Stimulated activated CD8-positive, alpha-beta memory T cell treated with anti-CD3 and anti-CD28 coated beads, Interleukin-4, amount 100 ng/mL, for 24 hours (primary cell): ENCODE data around the gene IFNL2.
"Not testable (repeated sequence)": the region's sequence is repeated elsewhere in the genome, so short reads cannot be mapped to it uniquely, and the experiment has no call there.

Experiments used
- DNase-seq: peaks from one replicate; pipeline ENCODE4 v3.0.0-alpha.2; 2020; ENCODE audit warnings: low read depth

IFNL2 gene

GRCh38 chr19:39297931-39298634 is 29.9 kb downstream of the IFNL2 start:
- DNase-seq = peak; percentile 47

- DNase-seq = no peak
Observed at GRCh38 chr19:39299404-39299803, 31.2 kb downstream of the IFNL2 start.

DNA sequence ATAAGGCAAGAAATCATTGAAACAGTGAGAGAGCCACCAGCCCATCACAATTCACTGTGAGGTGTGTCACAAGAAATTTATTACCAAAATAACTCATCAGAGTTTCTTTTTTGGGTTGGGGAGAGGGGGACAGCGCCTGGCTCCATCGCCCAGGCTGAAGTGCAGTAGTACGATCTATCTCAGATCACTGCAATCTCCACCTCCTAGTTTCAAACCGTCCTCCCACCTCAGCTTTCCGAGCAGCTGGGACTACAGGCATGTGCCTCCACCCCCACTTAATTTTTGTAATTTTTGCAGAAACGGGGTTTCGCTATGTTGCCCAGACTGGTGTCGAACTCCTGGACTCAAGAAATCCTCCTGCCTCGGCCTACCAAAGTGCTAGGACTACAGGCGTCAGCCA is 31.6 kb downstream of the IFNL2 start:
- DNase-seq = no peak

DNA sequence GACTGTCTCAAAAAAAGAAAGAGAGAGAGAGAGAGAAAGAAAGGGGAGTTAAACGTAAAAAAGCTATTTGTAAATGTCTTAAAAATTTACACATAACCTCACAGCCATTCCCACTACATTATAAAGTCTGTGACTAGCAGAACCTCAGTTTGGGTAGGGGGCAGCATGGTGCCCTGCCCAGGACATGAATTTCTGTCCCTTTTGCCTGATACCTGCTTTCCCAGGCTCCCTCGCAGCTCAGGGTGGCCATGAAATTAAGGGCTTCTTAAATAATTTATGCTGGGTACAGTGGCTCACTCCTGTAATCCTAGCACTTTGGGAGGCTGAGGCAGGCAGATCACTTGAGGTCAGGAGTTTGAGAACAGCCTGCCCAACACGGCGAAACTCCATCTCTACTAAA is 32.8 kb downstream of the IFNL2 start:
- DNase-seq = no peak

DNA sequence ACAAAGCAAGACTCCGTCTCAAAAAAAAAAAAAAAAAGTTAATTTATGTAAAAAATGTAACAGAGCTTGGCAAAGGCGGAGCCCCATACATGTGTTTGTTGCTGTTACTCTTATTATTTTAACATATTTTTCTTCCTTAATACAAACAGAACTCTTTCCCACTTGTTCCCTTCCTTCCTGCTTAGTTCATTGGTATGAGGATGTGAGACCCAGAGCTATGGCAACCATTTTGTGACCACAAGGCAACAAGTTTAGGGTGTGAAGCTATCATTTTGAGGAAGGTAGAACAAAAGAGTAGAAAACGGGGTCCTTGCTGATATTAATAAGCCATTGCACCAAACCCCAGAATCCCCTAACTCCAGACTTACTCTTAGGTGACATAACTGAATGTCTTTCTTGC is 33.4 kb downstream of the IFNL2 start:
- no peak for DNase-seq

- no peak for DNase-seq
Observed at GRCh38 chr19:39303373-39304184, 35.4 kb downstream of the IFNL2 start.

- no peak for DNase-seq
Observed at GRCh38 chr19:39304185-39304513, 36.0 kb downstream of the IFNL2 start.

DNA sequence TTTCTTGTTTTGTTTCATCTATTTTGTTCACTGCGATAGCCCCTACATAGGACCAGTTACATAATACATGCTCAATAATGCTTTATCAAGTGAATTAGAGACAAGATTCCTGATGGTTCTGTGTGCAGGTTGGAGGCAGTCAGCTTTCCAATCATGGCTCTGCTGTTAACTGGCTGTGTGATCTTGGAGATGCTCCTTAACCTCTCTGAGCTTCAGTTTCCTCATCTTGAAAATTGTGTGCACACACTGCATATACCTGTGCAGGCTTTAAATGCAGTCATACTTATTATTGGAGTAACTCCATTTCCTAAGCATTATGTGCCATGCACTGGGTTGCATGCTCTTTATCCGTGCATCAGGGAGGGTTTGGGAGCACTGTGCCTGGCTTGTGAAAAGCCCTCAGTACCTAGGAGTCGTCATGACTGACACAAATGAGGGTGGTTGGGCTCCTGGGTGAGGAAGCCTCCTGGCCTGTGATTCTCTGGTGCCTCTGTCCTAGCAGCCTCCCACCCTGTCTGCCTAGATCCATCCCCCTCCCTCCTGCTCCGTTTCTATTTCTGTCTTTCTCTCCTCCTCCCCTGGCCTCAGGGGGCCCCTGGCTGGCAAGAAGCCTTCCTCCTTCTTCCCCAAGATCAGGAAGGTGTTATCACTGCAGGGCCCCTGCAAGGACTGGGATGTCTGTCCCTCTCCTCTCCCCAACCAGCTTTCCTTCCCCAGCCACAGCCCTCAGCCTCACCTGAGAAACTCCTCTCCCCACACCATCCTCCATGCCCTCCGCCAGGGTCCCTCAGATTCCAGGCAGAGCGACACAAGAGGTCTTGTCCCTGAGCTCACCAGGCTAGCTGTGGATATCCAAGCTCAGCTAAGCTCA is 36.7 kb downstream of the IFNL2 start:
- DNase-seq = no peak

DNA sequence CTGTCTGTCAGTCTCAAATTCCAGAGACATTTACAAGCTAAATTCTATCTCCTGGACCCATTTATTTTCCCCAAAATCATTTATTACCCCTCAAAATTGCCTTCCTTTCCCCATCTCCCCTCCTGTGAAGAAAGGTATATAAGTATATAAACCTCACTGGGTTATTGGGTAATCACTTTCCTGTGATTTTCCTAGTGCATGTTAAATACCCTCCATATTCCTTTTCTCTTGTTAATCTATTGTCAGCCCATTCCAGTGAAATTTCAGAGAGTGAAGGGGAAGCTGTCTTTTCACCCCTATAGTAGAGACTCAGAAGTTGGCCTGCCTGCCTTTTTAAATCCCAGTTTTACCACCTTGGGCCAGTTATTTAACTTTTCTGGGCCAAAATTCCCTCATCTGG is 37.9 kb downstream of the IFNL2 start:
- DNase-seq = no peak

GRCh38 chr19:39307046-39307821 is 39.0 kb downstream of the IFNL2 start:
- DNase-seq = no peak

DNA sequence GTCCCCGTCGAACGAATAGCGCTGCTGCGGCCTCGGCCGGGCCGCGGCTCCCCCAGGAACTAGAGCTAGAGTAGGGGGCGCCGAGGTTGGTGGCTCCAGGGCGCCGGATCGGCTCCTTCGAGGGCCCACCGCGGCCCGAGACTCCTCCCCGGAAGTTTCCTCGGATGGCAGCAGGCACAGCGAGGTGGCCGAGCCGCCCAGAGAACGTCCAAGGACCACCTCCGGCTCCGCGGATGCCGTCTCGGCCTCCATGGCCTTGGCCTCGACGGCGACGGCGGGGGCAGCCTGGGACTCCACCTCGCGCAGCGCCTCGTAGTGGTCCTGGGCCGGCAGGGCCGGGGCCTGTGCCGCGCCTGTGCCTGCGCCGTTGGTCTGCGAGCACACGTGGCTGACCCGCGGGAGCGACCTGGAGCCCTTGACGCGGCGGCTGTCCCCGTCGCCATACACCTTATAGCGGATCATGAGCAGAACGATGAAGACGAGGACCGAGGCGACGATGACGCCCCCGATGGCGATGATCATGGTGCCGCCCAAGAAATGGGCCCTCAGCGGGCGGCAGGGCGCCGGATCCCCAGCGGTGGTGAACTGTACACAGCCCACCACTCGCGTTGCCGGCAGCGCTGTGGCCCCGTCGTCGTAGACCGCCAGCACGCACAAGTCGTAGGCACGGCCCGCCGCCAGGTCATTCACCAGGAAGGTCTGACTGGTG is 39.8 kb downstream of the IFNL2 start:
- DNase-seq = no peak

DNA sequence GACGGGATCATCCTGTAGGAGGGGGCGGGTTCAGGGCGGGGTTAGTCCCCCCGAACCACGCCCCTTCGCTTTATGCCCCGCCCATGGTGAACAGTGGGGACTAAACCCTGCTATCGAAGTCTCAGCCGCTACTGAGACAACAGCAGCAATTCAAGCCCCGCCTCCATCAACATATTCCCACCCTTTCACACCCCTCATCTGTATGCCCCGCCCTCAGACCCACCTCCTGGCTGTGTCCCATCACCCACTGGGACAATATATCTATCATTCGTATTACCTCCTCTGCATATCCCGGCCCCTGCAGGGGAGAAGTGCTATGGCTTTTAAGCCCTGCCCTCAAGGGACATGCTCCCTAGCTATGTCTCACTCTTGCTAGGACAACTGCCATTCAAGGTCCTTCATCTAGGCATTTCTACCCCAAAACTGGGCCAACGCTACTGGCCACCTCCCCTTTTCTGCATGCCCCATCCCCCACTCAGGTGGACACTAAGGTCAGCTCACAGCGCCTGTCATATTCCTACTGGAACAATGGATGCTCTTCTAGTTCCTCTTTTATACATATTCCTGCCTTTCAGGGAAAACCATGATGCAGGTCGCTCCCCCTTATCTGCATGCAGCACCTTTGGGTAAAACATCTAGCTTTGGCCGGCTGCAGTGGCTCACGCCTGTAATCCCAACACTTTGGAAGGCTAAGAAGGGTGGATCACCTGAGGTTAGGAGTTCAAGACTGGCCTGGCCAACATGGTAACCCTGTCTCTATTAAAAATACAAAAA is 40.5 kb downstream of the IFNL2 start:
- no peak for DNase-seq

GRCh38 chr19:39309305-39309670 is 41.1 kb downstream of the IFNL2 start:
- not testable (repeated sequence) for DNase-seq

GRCh38 chr19:39310558-39311311 is 42.5 kb downstream of the IFNL2 start:
- DNase-seq = no peak

GRCh38 chr19:39314016-39314728 is 46.0 kb downstream of the IFNL2 start:
- DNase-seq = no peak

- no peak for DNase-seq
Observed at GRCh38 chr19:39315933-39316332, 47.7 kb downstream of the IFNL2 start.

DNA sequence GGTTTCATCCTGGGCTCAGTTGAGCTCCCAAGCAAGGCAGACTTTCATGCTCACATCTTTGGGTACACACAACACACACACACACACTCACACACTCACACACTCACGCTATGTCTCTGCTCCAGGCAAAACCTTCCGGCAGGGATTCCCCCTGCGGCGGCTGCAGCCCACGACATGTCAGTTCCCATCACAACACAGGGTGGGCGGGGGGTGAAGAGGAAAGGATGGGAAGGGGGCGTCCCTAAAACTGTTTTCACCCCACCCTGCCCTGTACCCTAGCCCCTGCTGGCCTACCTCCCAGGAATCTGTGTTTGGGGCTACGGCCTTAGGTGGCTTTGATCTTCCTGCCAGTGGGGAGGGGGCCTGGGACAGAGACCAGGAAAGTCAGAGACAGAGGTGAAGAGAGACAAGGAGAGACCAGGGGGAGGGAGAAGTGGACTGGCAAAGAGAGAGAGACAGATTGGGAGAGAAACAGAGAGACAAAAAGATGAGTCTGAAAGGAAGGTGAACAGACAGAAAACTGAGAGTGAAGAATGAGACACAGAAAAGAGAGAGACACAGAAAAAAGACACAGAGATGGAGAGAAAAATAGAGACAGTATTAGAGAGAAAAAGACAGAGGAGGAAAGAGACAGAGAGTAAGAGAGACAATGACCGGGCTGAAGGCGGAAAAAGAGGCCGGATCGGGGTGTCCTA is 48.6 kb downstream of the IFNL2 start:
- no peak for DNase-seq

GRCh38 chr19:39317476-39317875 is 49.3 kb downstream of the IFNL2 start:
- no peak for DNase-seq

- DNase-seq = no peak
Observed at GRCh38 chr19:39318071-39318470, 49.9 kb downstream of the IFNL2 start.
